Tibial artery (tissue), 4 donors: ENCODE results near the gene DNASE2.

ENCODE experiments used
- DNase-seq, 2 donors: peaks; one replicate each; pipeline ENCODE4 v3.0.0-alpha.2; 2019
- H3K27ac ChIP-seq, 2 donors: fragments of 200-600 bp; sonication (generic) in 1 of 2; 1 replicate in 1 of 2; 2 replicates in 1 of 2; pipeline ENCODE4 v1.5.1; 2018 to 2019; ENCODE audit warnings: mild to moderate bottlenecking in 1 of 2
- H3K27me3 ChIP-seq, 2 donors: fragments of 200-600 bp; sonication (generic) in 1 of 2; one replicate each; pipeline versions ENCODE4 v1.5.1 to v1.6.0; 2016 to 2019
- H3K36me3 ChIP-seq, 3 donors: fragments of 200-600 bp; sonication (generic) in 2 of 3; one replicate each; pipeline ENCODE4 v1.5.1; 2016 to 2019; ENCODE audit warnings: mild to moderate bottlenecking in 2 of 3
- H3K4me1 ChIP-seq, 4 donors: fragments of 200-600 bp; sonication (generic) in 2 of 4; 1 replicate in 3 of 4; 2 replicates in 1 of 4; pipeline ENCODE4 v1.5.1; 2016 to 2019
- H3K4me3 ChIP-seq, 2 donors: fragments of 200-600 bp; sonication (generic) in 1 of 2; 1 replicate in 1 of 2; 2 replicates in 1 of 2; pipeline ENCODE4 v1.5.1; 2018 to 2019; ENCODE audit warnings: mild to moderate bottlenecking in 2 of 2
- H3K9me3 ChIP-seq, 3 donors: fragments of 200-600 bp; sonication (generic) in 1 of 3; one replicate each; pipeline ENCODE4 v1.5.1; 2016 to 2019
- intact Hi-C: fragments of 100-400 bp; cut with DNase I; formaldehyde crosslinking; loops from one replicate; pipeline ENCODE4 v1.15.0; 2023; ENCODE audit warnings: low total_unique reads
- TF ChIP-seq, protein P1 (sequence below), 2 experiments: fragments of 200-600 bp in 1 of 2; fragments of 450-650 bp in 1 of 2; IDR thresholded peaks; one replicate each; pipeline ENCODE4 v1.5.1; 2017 to 2019; ENCODE audit warnings: antibody characterized with exemption in 2 of 2, mild to moderate bottlenecking in 1 of 2, moderate library complexity in 1 of 2

Gene DNASE2

DNA sequence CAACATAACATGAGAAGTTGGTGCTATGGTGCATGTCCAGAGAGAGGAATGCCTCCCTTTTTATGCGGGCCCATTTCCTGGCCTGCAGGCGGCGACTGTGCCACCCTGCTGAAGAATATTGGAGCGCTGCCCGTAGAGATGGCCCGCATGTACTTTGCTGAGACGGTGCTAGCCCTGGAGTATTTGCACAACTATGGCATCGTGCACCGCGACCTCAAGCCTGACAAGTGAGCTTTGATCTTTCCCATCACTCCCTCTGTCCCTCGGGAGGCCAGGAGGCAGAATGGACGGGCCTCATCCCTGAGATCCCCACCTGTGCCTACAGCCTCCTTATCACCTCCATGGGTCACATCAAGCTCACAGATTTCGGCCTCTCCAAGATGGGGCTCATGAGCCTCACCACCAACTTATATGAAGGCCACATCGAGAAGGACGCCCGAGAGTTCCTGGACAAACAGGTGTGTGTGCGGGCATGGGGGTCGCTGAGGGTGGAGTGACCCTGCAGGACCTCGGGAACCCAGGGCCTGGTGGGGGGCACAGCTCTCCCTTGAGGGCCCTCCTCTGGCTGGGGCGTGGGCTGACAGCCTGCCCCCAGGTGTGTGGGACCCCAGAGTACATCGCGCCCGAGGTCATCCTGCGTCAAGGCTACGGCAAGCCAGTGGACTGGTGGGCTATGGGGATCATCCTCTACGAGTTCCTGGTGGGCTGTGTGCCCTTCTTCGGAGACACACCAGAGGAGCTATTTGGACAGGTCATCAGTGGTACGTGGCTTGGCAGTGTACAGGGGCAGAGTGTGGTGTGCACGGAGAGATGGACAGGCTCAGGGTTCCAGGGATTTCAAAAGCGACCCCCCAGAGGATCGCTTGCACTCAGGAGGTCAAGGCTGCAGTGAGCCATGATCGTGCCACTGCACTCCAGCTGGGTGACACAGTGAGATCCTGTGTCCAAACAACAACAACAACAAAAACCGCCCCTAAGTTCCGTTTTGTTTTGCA, 16.2 kb downstream of the DNASE2 start:
- no peak overlapping the region for H3K27ac ChIP-seq
- DNase-seq = no peak
- H3K36me3 ChIP-seq = no peaks in the 10 kb centered on the region
- no peaks in the 10 kb centered on the region for H3K9me3 ChIP-seq
- H3K4me3 ChIP-seq = no peak overlapping the region
- H3K27me3 ChIP-seq = peaks cover 0 to 39% of the 10 kb centered on the region in 2 donors
- TF ChIP-seq, protein P1, sequence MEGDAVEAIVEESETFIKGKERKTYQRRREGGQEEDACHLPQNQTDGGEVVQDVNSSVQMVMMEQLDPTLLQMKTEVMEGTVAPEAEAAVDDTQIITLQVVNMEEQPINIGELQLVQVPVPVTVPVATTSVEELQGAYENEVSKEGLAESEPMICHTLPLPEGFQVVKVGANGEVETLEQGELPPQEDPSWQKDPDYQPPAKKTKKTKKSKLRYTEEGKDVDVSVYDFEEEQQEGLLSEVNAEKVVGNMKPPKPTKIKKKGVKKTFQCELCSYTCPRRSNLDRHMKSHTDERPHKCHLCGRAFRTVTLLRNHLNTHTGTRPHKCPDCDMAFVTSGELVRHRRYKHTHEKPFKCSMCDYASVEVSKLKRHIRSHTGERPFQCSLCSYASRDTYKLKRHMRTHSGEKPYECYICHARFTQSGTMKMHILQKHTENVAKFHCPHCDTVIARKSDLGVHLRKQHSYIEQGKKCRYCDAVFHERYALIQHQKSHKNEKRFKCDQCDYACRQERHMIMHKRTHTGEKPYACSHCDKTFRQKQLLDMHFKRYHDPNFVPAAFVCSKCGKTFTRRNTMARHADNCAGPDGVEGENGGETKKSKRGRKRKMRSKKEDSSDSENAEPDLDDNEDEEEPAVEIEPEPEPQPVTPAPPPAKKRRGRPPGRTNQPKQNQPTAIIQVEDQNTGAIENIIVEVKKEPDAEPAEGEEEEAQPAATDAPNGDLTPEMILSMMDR (IDR thresholded peaks at IDR 0.05) = no peak
- intact Hi-C loops = no loop called here
- H3K4me1 ChIP-seq = peaks cover 0 to 7% (median 6%) of the 10 kb centered on the region in 4 donors

DNA sequence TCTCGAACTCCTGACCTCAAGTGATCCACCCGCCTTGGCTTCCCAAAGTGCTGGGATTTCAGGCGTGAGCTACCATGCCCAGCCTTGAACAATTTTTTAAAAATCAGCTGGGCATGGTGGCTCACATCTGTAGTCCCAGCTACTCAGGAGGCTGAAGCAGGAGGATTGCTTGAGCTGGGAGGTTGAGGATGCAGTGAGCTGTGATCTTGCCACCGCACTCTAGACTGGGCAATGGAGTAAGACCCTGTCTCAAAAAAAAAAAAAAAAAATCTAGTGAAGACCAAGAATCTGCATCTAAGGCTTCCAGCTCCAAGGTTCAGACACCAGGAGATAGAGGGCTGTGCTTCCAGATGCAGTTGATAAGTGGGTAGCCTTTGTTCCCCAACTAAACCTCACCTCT, 17.1 kb downstream of the DNASE2 start:
- H3K4me1 ChIP-seq = peaks cover 0 to 7% (median 6%) of the 10 kb centered on the region in 4 donors
- TF ChIP-seq, protein P1 (IDR thresholded peaks at IDR 0.05) = no peak
- intact Hi-C loops = no loop called here
- no peaks in the 10 kb centered on the region for H3K36me3 ChIP-seq
- H3K4me3 ChIP-seq = no peak overlapping the region
- no peak for DNase-seq
- H3K9me3 ChIP-seq = no peaks in the 10 kb centered on the region
- no peak overlapping the region for H3K27ac ChIP-seq
- H3K27me3 ChIP-seq = peaks cover 0 to 39% of the 10 kb centered on the region in 2 donors

DNA sequence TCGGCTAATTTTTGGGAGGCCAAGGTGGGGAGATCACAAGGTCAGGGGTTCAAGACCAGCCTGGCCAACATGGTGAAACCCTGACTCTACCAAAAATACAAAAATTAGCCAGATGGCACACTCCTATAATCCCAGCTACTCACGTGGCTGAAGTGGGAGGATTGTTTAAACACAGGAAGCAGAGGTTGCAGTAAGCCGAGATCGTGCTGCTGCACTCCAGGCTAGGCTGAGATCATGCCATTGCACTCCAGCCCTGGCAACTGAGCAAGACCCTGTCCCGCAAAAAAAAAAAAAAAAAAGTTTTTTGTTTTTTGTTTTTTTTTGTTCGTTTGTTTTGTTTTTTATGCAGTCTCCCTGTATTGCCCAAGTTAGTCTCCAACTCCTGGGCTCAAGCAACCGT, 21.7 kb downstream of the DNASE2 start:
- Histone ChIP-seq H3K4me1 (no peaks in the 10 kb centered on the region), H3K27me3 (no peaks in the 10 kb centered on the region), H3K4me3 (no peak overlapping the region), H3K36me3 (no peaks in the 10 kb centered on the region), H3K27ac (no peak overlapping the region), H3K9me3 (peaks cover 0 to 6% (median 0%) of the 10 kb centered on the region in 3 donors)
- intact Hi-C loops = no loop called here
- DNase-seq = no peak
- TF ChIP-seq, protein P1 (IDR thresholded peaks at IDR 0.05) = no peak

DNA sequence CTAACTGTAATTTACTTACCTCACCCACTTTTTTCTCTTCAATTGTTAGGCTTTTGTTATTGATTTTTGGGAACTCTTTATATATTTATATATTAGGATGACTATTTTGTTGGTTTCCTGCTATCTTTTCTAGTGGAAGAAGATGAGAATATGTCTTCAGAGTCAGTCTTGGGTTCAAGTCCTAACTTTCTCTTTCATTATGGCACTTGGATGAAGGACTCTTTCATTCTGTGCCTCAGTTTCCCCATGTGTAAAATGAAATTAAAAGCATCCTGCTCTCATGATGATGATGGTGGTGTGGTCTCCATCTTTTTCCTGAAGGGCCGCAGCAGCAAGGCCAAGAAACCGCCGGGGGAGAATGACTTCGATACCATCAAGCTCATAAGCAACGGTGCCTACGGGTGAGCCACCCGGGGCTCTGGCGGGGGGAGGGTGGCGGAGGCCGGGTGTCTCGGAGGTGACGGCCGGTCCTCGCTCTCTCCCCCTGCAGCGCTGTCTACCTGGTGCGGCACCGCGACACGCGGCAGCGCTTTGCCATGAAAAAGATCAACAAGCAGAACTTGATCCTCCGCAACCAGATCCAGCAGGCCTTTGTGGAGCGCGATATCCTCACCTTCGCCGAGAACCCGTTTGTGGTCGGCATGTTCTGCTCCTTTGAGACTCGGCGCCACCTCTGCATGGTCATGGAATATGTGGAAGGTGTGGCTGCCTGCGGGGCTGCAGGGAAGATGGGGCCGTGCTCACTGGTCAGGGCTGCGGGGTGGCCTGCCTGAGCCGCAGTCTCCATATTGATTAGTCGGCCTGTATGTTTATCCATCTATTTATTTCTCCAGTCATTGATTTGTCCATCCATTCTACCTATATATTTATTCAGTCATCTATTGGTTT, 23.0 kb downstream of the DNASE2 start:
- no peak for DNase-seq
- H3K27ac ChIP-seq = no peak overlapping the region
- H3K4me3 ChIP-seq = no peak overlapping the region
- no peaks in the 10 kb centered on the region for H3K27me3 ChIP-seq
- peaks cover 0 to 6% (median 0%) of the 10 kb centered on the region in 3 donors for H3K9me3 ChIP-seq
- intact Hi-C loops = no loop called here
- no peaks in the 10 kb centered on the region for H3K4me1 ChIP-seq
- TF ChIP-seq, protein P1 (IDR thresholded peaks at IDR 0.05) = no peak
- no peaks in the 10 kb centered on the region for H3K36me3 ChIP-seq

DNA sequence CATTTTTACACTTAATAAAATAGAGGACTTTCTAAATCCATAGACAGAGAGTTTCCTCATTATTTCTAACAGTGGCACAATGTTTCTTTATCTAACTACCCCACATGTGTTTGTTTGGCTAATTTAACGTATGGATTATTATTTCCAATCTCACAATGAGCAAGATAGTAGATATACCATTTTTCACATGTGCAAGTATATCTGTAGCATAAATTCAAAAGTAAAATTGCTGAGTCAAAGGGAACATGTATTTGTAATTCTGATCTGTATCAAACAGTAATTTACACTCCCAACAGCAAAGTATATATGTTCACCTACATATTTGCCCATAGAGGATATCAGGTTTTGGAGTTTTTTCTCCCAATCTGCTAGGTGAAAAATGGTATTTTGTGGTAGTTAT, 24.6 kb downstream of the DNASE2 start:
- Histone ChIP-seq H3K9me3 (peaks cover 0 to 6% (median 0%) of the 10 kb centered on the region in 3 donors), H3K4me3 (no peak overlapping the region), H3K27me3 (peaks cover 0 to 7% of the 10 kb centered on the region in 2 donors), H3K27ac (no peak overlapping the region), H3K36me3 (no peaks in the 10 kb centered on the region), H3K4me1 (no peaks in the 10 kb centered on the region)
- DNase-seq = no peak
- intact Hi-C loops = no loop called here
- TF ChIP-seq, protein P1 (IDR thresholded peaks at IDR 0.05) = no peak
